Parathyroid adenoma (tissue), 2 donors: Measurements from ENCODE around the gene ZNF521.

ENCODE experiments used
- H2AFZ ChIP-seq: fragments of 300-600 bp; sonication (generic); one replicate; pipeline ENCODE4 v1.7.0; 2017; ENCODE audit warnings: antibody characterized with exemption, mild to moderate bottlenecking
- H3K27ac ChIP-seq: fragments of 300-600 bp; sonication (generic); one replicate; pipeline ENCODE4 v1.7.0; 2017
- H3K27me3 ChIP-seq: fragments of 300-600 bp; sonication (generic); one replicate; pipeline ENCODE4 v1.7.0; 2017; ENCODE audit warnings: low read length; ENCODE audit not compliant: control insufficient read depth, insufficient read depth
- H3K36me3 ChIP-seq: fragments of 300-600 bp; sonication (generic); one replicate; pipeline ENCODE4 v1.7.0; 2017; ENCODE audit warnings: low read length; ENCODE audit not compliant: control insufficient read depth, insufficient read depth
- H3K4me1 ChIP-seq: fragments of 300-600 bp; sonication (generic); one replicate; pipeline ENCODE4 v1.7.0; 2017; ENCODE audit warnings: control low read depth
- H3K4me2 ChIP-seq: fragments of 300-600 bp; sonication (generic); one replicate; pipeline ENCODE4 v1.7.0; 2017; ENCODE audit warnings: low read length
- H3K4me3 ChIP-seq: fragments of 300-600 bp; sonication (generic); one replicate; pipeline ENCODE4 v1.7.0; 2017; ENCODE audit warnings: low read depth, low read length
- H3K79me2 ChIP-seq: fragments of 300-600 bp; sonication (generic); one replicate; pipeline ENCODE4 v1.7.0; 2017; ENCODE audit warnings: control low read depth
- H3K9ac ChIP-seq: fragments of 300-600 bp; sonication (generic); one replicate; pipeline ENCODE4 v1.7.0; 2017; ENCODE audit warnings: mild to moderate bottlenecking
- H3K9me3 ChIP-seq: fragments of 300-600 bp; sonication (generic); one replicate; pipeline ENCODE4 v1.7.0; 2017; ENCODE audit warnings: low read length; ENCODE audit not compliant: control insufficient read depth
- TF ChIP-seq, protein P1 (sequence below): fragments of 300-600 bp; sonication (generic); IDR thresholded peaks from one replicate; pipeline ENCODE4 v1.7.0; 2017; ENCODE audit warnings: antibody characterized with exemption, mild to moderate bottlenecking
- donor health status: primary hyperparathyroidism.

Gene ZNF521

GRCh38 chr18:25349131-25349925 is 2.6 kb downstream of the ZNF521 start:
- Histone ChIP-seq H2AFZ (peak overlapping the region; percentile 76), H3K4me2 (peak overlapping the region; percentile 84), H3K4me3 (peak overlapping the region; percentile 82), H3K27ac (peak overlapping the region; percentile 31), H3K4me1 (peaks cover 3% of the 10 kb centered on the region), H3K9me3 (no peaks in the 10 kb centered on the region), H3K27me3 (no peaks in the 10 kb centered on the region), H3K79me2 (no peaks in the 10 kb centered on the region), H3K9ac (no peak overlapping the region), H3K36me3 (no peaks in the 10 kb centered on the region)
- TF ChIP-seq, protein P1, sequence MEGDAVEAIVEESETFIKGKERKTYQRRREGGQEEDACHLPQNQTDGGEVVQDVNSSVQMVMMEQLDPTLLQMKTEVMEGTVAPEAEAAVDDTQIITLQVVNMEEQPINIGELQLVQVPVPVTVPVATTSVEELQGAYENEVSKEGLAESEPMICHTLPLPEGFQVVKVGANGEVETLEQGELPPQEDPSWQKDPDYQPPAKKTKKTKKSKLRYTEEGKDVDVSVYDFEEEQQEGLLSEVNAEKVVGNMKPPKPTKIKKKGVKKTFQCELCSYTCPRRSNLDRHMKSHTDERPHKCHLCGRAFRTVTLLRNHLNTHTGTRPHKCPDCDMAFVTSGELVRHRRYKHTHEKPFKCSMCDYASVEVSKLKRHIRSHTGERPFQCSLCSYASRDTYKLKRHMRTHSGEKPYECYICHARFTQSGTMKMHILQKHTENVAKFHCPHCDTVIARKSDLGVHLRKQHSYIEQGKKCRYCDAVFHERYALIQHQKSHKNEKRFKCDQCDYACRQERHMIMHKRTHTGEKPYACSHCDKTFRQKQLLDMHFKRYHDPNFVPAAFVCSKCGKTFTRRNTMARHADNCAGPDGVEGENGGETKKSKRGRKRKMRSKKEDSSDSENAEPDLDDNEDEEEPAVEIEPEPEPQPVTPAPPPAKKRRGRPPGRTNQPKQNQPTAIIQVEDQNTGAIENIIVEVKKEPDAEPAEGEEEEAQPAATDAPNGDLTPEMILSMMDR = no peak

- H3K79me2 ChIP-seq = no peaks in the 10 kb centered on the region
- H3K27me3 ChIP-seq = no peaks in the 10 kb centered on the region
- H3K9me3 ChIP-seq = no peaks in the 10 kb centered on the region
- TF ChIP-seq, protein P1 = no peak
- H3K9ac ChIP-seq = no peak overlapping the region
- H3K36me3 ChIP-seq = no peaks in the 10 kb centered on the region
- H3K4me1 ChIP-seq = peaks cover 3% of the 10 kb centered on the region
- H3K27ac ChIP-seq = no peak overlapping the region
- peak overlapping the region; percentile 42 for H3K4me3 ChIP-seq
- H2AFZ ChIP-seq = peak overlapping the region; percentile 76
- H3K4me2 ChIP-seq = no peak overlapping the region
These were observed 3.4 kb downstream of the ZNF521 start for GRCh38 chr18:25348386-25349130.

DNA sequence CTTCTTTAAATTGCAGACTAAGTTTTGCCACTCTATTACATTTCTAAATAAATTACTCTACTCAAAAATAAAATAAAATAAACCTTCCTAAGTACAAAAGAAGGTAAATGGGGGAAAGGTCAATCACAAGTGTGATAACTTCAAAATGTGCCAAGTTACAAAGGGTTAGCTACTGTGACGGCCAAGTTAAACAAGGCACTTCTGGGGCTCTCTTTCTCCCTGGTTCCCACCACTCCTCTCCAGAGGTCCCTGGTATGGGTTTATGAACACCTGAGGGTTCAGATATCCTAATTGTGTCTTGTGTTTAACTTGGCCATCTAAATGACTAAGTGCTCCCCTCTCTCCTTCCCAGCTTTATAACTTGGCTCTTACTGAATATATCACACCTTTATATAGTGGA is 5.4 kb downstream of the ZNF521 start:
- Histone ChIP-seq H3K27ac (no peak overlapping the region), H3K4me1 (peaks cover 3% of the 10 kb centered on the region), H3K36me3 (no peaks in the 10 kb centered on the region), H3K27me3 (no peaks in the 10 kb centered on the region), H3K9me3 (no peaks in the 10 kb centered on the region), H3K9ac (no peak overlapping the region), H3K4me3 (no peak overlapping the region), H3K4me2 (no peak overlapping the region), H2AFZ (no peak overlapping the region), H3K79me2 (no peaks in the 10 kb centered on the region)
- TF ChIP-seq, protein P1 = no peak

DNA sequence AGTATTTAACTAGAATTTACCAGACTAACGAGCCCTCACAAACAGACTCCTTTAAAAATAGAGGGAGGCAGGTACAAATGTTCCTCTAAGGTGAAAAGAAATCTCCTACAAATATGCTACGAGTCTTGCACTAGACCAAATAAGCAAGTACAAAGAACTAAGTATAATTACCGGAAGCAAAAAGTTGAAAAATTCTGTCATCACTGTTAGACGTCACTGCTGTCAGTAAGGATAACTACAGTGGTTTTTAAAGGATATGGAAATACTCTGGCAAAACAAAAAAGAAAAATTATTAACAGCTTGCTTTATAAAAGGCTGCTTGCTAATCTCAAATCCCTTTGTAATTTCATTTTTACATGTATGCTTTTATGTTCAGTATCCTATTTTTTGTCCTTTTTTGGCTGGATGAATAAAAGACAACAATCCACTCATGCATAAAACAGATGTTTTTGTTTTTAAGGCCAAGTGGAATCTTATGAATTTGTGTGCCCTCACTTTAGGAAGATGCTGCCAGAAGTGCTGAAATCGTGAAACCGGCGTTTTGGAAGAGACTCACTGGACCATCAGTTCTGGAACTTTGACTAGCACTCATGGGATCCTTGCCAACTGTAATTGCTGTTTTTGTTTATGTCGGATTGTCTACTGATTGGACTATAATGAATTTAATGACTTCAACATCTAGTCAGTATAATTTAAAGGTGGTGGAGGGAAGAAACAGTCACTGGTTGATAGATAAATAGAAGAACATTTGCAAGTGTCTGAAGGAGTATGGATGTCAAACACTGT is 6.7 kb downstream of the ZNF521 start:
- H3K79me2 ChIP-seq = no peaks in the 10 kb centered on the region
- H3K36me3 ChIP-seq = no peaks in the 10 kb centered on the region
- TF ChIP-seq, protein P1 = no peak
- H3K27me3 ChIP-seq = no peaks in the 10 kb centered on the region
- no peak overlapping the region for H3K27ac ChIP-seq
- H3K4me2 ChIP-seq = no peak overlapping the region
- H3K9me3 ChIP-seq = no peaks in the 10 kb centered on the region
- no peaks in the 10 kb centered on the region for H3K4me1 ChIP-seq
- H3K9ac ChIP-seq = no peak overlapping the region
- H2AFZ ChIP-seq = no peak overlapping the region
- no peak overlapping the region for H3K4me3 ChIP-seq
